ENCODE measurements around the gene FAM83G.

DNA sequence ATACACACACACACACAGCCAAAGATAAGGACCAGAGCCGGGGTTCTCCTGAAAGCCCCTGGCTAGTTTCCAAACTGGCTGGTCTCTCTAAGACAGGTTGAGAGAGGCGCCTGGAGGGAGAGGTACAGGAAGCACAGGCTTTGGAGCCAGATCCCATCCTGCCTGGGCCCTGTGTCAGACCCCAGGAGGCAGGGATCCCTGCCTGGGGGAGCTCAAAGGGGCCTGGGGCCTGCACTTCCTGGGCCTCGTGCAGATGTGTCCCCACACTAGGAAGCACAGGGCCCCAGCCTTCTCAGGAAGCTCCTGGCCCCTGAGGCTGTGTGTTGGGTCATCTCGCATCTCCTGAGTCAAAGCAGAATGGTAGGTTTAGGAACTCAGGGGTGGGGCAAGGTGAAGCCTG, 36.6 kb downstream of the FAM83G start:
- TF ChIP-seq CTCF (IDR thresholded peaks at IDR 0.05; ENCODE audit: extremely low read depth in 1 of 2, insufficient read depth in 1 of 2, low read depth in 1 of 2, low read length in 2 of 2) (no peak), JUN (IDR thresholded peaks at IDR 0.05; ENCODE audit: borderline replicate concordance, insufficient read depth, insufficient read length, low read depth) (no peak), MYC (IDR thresholded peaks at IDR 0.05; ENCODE audit: low read depth, low read length) (no peak)
- TF ChIP-seq, protein P1, sequence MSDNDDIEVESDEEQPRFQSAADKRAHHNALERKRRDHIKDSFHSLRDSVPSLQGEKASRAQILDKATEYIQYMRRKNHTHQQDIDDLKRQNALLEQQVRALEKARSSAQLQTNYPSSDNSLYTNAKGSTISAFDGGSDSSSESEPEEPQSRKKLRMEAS (IDR thresholded peaks at IDR 0.05; ENCODE audit: insufficient read depth, insufficient read length) = no peak

Data from endothelial cell of umbilical vein (primary cell).